Inflammatory macrophage treated with lipopolysaccharide for 1 hour (primary cell): ENCODE data around the gene CCDC6.
A peak's percentile ranks its signal among the peaks of the same experiment; 100 is the strongest.

ENCODE experiments used
- DNase-seq, 2 donors: peaks; one replicate each; pipeline ENCODE4 v3.0.0-alpha.2; 2020 to 2022

CCDC6 gene

GRCh38 chr10:59847326-59847725 is 59.0 kb downstream of the CCDC6 start:
- no peak for DNase-seq

- no peak for DNase-seq
These were observed 61.9 kb downstream of the CCDC6 start for GRCh38 chr10:59844436-59844835.

GRCh38 chr10:59843748-59844147 is 62.6 kb downstream of the CCDC6 start:
- DNase-seq, result no peak

GRCh38 chr10:59839576-59839975 is 66.8 kb downstream of the CCDC6 start:
- peak in 1 of 2 donors; percentile 3 for DNase-seq

- no peak for DNase-seq
These were observed 68.1 kb downstream of the CCDC6 start for GRCh38 chr10:59838085-59838789.

- DNase-seq, result no peak
These were observed 72.5 kb downstream of the CCDC6 start for GRCh38 chr10:59833810-59834209.

GRCh38 chr10:59832506-59832905 is 73.8 kb downstream of the CCDC6 start:
- DNase-seq, result no peak

- DNase-seq, result no peak
These were observed 74.5 kb downstream of the CCDC6 start for GRCh38 chr10:59831658-59832503.

- peak; percentile 22 to 69 for DNase-seq
These were observed 75.6 kb downstream of the CCDC6 start for GRCh38 chr10:59830601-59831259.

GRCh38 chr10:59829601-59830000 is 76.8 kb downstream of the CCDC6 start:
- DNase-seq, result no peak

GRCh38 chr10:59829024-59829423 is 77.3 kb downstream of the CCDC6 start:
- no peak for DNase-seq

- no peak for DNase-seq
These were observed 80.4 kb downstream of the CCDC6 start for GRCh38 chr10:59825932-59826331.

GRCh38 chr10:59823751-59824150 is 82.6 kb downstream of the CCDC6 start:
- DNase-seq, result no peak

- no peak for DNase-seq
These were observed 83.2 kb downstream of the CCDC6 start for GRCh38 chr10:59823111-59823510.

GRCh38 chr10:59820471-59820870 is 85.9 kb downstream of the CCDC6 start:
- DNase-seq, result no peak

GRCh38 chr10:59819683-59820082 is 86.7 kb downstream of the CCDC6 start:
- no peak for DNase-seq

- no peak for DNase-seq
These were observed 87.1 kb downstream of the CCDC6 start for GRCh38 chr10:59819265-59819664.

- peak; percentile 44 to 52 for DNase-seq
These were observed 88.6 kb downstream of the CCDC6 start for GRCh38 chr10:59817773-59818172.

GRCh38 chr10:59814878-59815277 is 91.5 kb downstream of the CCDC6 start:
- no peak for DNase-seq

GRCh38 chr10:59812519-59813122 is 93.7 kb downstream of the CCDC6 start:
- DNase-seq, result no peak

- no peak for DNase-seq
These were observed 96.7 kb downstream of the CCDC6 start for GRCh38 chr10:59809644-59809974.

- DNase-seq, result peak; percentile 57 to 80
These were observed 97.3 kb downstream of the CCDC6 start for GRCh38 chr10:59808896-59809643.
